IMR-90 (cell line): ENCODE data around the gene PRLR. TPM values are rescaled to one million over a fixed set of nuclear protein-coding genes. Genes with fewer than 3 reads are reported as not detected.

Source experiments
- ATAC-seq: fragments of 200-7000 bp; cut with Tn5 transposase; 2 replicates; pipeline ENCODE4 v1.9.1; 2020; ENCODE audit warnings: low read depth, mild to moderate bottlenecking, moderate library complexity
- BruUV-seq: library from RNA; stranded (reverse); fragments of 400-500 nt; replicated peaks from 2 replicates; lab custom pipeline; 2021; lab: Mats Ljungman, UMichigan
- CTCF ChIA-PET: fragments of 300-600 bp; formaldehyde crosslinking; extraction: SDS; loops from one replicate; lab custom pipeline; 2021; ENCODE audit warnings: antibody characterized with exemption; lab: Yijun Ruan, JAX
- POLR2A ChIA-PET: fragments of 300-600 bp; sonication (Branson Sonifier 250); formaldehyde crosslinking; loops from one replicate; lab custom pipeline; 2022; ENCODE audit warnings: antibody characterized with exemption; ENCODE audit not compliant: unreplicated experiment; lab: Charles Lee
- DNase-seq: peaks from one replicate; pipeline ENCODE4 v3.0.0; 2013
- H2AFZ ChIP-seq: replicated peaks from 2 replicates; pipeline ENCODE3; 2013; ENCODE audit warnings: low read length, mild to moderate bottlenecking; ENCODE audit not compliant: poor library complexity
- H2AK5ac ChIP-seq: 2 replicates; pipeline ENCODE4 v1.6.1; 2013; ENCODE audit warnings: low read depth, low read length, inconsistent platforms
- H2AK9ac ChIP-seq: replicated peaks from 2 replicates; pipeline ENCODE3; 2013; ENCODE audit warnings: mild to moderate bottlenecking, low read depth, low read length, moderate library complexity; ENCODE audit not compliant: poor library complexity
- H2BK120ac ChIP-seq: 2 replicates; pipeline ENCODE4 v1.6.1; 2013; ENCODE audit warnings: low read depth, low read length, inconsistent platforms
- H2BK15ac ChIP-seq: 3 replicates; pipeline ENCODE4 v1.6.1; 2013; ENCODE audit warnings: low read depth, low read length, inconsistent platforms
- H2BK20ac ChIP-seq: 2 replicates; pipeline ENCODE4 v1.6.1; 2013; ENCODE audit warnings: low read depth, mild to moderate bottlenecking, inconsistent platforms, low read length, moderate library complexity
- H2BK5ac ChIP-seq: 2 replicates; pipeline ENCODE4 v1.6.1; 2013; ENCODE audit warnings: mild to moderate bottlenecking, low read depth, low read length, inconsistent platforms; ENCODE audit not compliant: poor library complexity, severe bottlenecking
- H3K14ac ChIP-seq: replicated peaks from 2 replicates; pipeline ENCODE4 v1.6.1; 2013; ENCODE audit warnings: low read depth, low read length, inconsistent platforms
- H3K18ac ChIP-seq: 2 replicates; pipeline ENCODE4 v1.6.1; 2013; ENCODE audit warnings: low read depth, low read length, control low read depth
- H3K23ac ChIP-seq: 2 replicates; pipeline ENCODE4 v1.6.1; 2013; ENCODE audit warnings: low read depth, low read length, inconsistent platforms
- H3K27ac ChIP-seq: 2 replicates; pipeline ENCODE4 v1.5.1; 2013; ENCODE audit warnings: mild to moderate bottlenecking, control low read depth, low read length; ENCODE audit not compliant: insufficient read depth
- H3K27me3 ChIP-seq: 2 replicates; pipeline ENCODE4 v1.6.1; 2013; ENCODE audit warnings: low read length; ENCODE audit not compliant: control insufficient read depth, insufficient read depth
- H3K36me3 ChIP-seq: 2 replicates; pipeline ENCODE4 v1.6.1; 2013; ENCODE audit warnings: low read length, mixed read lengths; ENCODE audit not compliant: control insufficient read depth, insufficient read depth
- H3K4ac ChIP-seq: 2 replicates; pipeline ENCODE4 v1.6.1; 2013; ENCODE audit warnings: low read depth, low read length, inconsistent platforms
- H3K4me1 ChIP-seq: 2 replicates; pipeline ENCODE4 v1.6.1; 2013; ENCODE audit warnings: low read length, mixed read lengths; ENCODE audit not compliant: control insufficient read depth, insufficient read depth
- H3K4me2 ChIP-seq: 2 replicates; pipeline ENCODE4 v1.6.1; 2013; ENCODE audit warnings: low read depth, mild to moderate bottlenecking, control low read depth, low read length, moderate library complexity
- H3K4me3 ChIP-seq: 2 replicates; pipeline ENCODE4 v1.5.1; 2013; ENCODE audit warnings: low read depth, mild to moderate bottlenecking, control low read depth, low read length, moderate library complexity; ENCODE audit not compliant: insufficient read depth
- H3K56ac ChIP-seq: 2 replicates; pipeline ENCODE4 v1.6.1; 2013; ENCODE audit warnings: low read length, inconsistent platforms; ENCODE audit not compliant: insufficient read depth; ENCODE audit errors: extremely low read depth
- H3K79me1 ChIP-seq, 2 experiments: 2 replicates each; pipeline ENCODE4 v1.6.1; 2013; ENCODE audit warnings: low read length in 2 of 2, inconsistent platforms in 1 of 2, low read depth in 1 of 2
- H3K9ac ChIP-seq: 2 replicates; pipeline ENCODE4 v1.6.1; 2013; ENCODE audit warnings: low read depth, low read length, control low read depth
- H3K9me1 ChIP-seq: 2 replicates; pipeline ENCODE4 v1.6.1; 2013; ENCODE audit warnings: low read length, inconsistent platforms; ENCODE audit not compliant: insufficient read depth
- H3K9me3 ChIP-seq: 2 replicates; pipeline ENCODE4 v1.6.1; 2013; ENCODE audit warnings: low read length; ENCODE audit not compliant: control insufficient read depth, insufficient read depth
- H4K20me1 ChIP-seq: 2 replicates; pipeline ENCODE4 v1.6.1; 2013; ENCODE audit warnings: low read length, inconsistent platforms; ENCODE audit not compliant: insufficient read depth
- H4K5ac ChIP-seq: 2 replicates; pipeline ENCODE4 v1.6.1; 2013; ENCODE audit warnings: mild to moderate bottlenecking, low read depth, low read length, control low read depth
- H4K8ac ChIP-seq, 2 experiments: 2 replicates each; pipeline ENCODE4 v1.6.1; 2013; ENCODE audit warnings: low read depth in 2 of 2, low read length in 2 of 2, control low read depth in 1 of 2, inconsistent platforms in 1 of 2
- H4K91ac ChIP-seq: 2 replicates; pipeline ENCODE4 v1.6.1; 2013; ENCODE audit warnings: low read depth, low read length, inconsistent platforms; ENCODE audit not compliant: insufficient read depth
- ELK1 ChIP-seq: fragments of 150-350 bp; IDR thresholded peaks from 2 replicates; pipeline ENCODE4 v1.6.1; 2016; ENCODE audit warnings: low read depth, mild to moderate bottlenecking, low read length, moderate library complexity, borderline replicate concordance
- FOS ChIP-seq: fragments of 150-350 bp; IDR thresholded peaks from 2 replicates; pipeline ENCODE4 v1.6.1; 2016; ENCODE audit warnings: low read depth, low read length
- MAZ ChIP-seq: IDR thresholded peaks from 2 replicates; pipeline ENCODE4 v1.6.1; 2012; ENCODE audit warnings: low read depth, mild to moderate bottlenecking, low read length, improper control_type of control experiment, moderate library complexity, borderline replicate concordance
- MXI1 ChIP-seq: IDR thresholded peaks from 2 replicates; pipeline ENCODE4 v1.6.1; 2012; ENCODE audit warnings: low read depth, mild to moderate bottlenecking, low read length, moderate library complexity, borderline replicate concordance
- NFE2L2 ChIP-seq: fragments of 150-350 bp; IDR thresholded peaks from 2 replicates; pipeline ENCODE4 v1.6.1; 2016; ENCODE audit warnings: low read depth, mild to moderate bottlenecking, low read length
- RAD21 ChIP-seq: IDR thresholded peaks from 2 replicates; pipeline ENCODE4 v1.6.1; 2012; ENCODE audit warnings: low read length, improper control_type of control experiment
- USF2 ChIP-seq: fragments of 150-350 bp; IDR thresholded peaks from 2 replicates; pipeline ENCODE4 v1.6.1; 2017; ENCODE audit warnings: mild to moderate bottlenecking, antibody characterized with exemption, low read length, low read depth
- WGBS, 2 experiments: methylation state at CpG; one replicate each; pipeline versions ENCODE4 v1.1.5 to v1.1.7; 2013; ENCODE audit warnings: missing lambda C conversion rate in 2 of 2; ENCODE audit not compliant: insufficient read length in 1 of 2; ENCODE audit errors: extremely low coverage in 2 of 2; 5-methylcytosine and 5-hydroxymethylcytosine counted together
- dilution Hi-C: fragments of 300-500 bp; cut with HindIII; formaldehyde crosslinking; loops from one replicate; pipeline ENCODE4 v1.14.3; 2018; ENCODE audit warnings: low sequenced_read_pairs; ENCODE audit not compliant: unreplicated experiment
- in situ Hi-C: fragments of 300-500 bp; cut with MboI; formaldehyde crosslinking; loops from 3 replicates; pipeline ENCODE4 v1.14.3; 2019; ENCODE audit warnings: low sequenced_read_pairs, inconsistent platforms, mixed read lengths
- intact Hi-C: fragments of 100-400 bp; cut with micrococcal nuclease; formaldehyde crosslinking; loops from 2 replicates; pipeline ENCODE4 v1.10.0; 2022
- polyA plus RNA-seq, 3 experiments: library from polyadenylated mRNA; depleted of rRNA; stranded (reverse); fragments of >200 nt; gene quantifications; 2 replicates each; pipeline ENCODE4 v1.2.3, GENCODE V29; 2012; ENCODE audit warnings: low replicate concordance in 1 of 3
- total RNA-seq: library from RNA; depleted of rRNA; stranded (reverse); fragments of >200 nt; gene quantifications from 2 replicates; pipeline ENCODE4 v1.2.3, GENCODE V29; 2012

Gene PRLR
- total and polyA plus RNA-seq, 2 of the 4 experiments (the other 2 are of a cell fraction), result 0.24 to 0.54 TPM

GRCh38 chr5:35060236-35060635 lies 170.1 kb downstream of the PRLR start:
- POLR2A ChIA-PET, result no interaction called here
- Histone ChIP-seq H3K4me1 (0 out of 2 replicates have a peak, but pooled peaks cover 3% of the 10 kb centered on the region), H2AK9ac (no peak overlapping the region), H3K79me1 (no peaks in the 10 kb centered on the region), H4K8ac (no peak overlapping the region), H3K9me1 (no peaks in the 10 kb centered on the region), H4K5ac (no peak overlapping the region), H2AK5ac (no peak overlapping the region), H3K18ac (no peak overlapping the region), H3K36me3 (no peaks in the 10 kb centered on the region), H3K9me3 (no peaks in the 10 kb centered on the region), H3K14ac (no peak overlapping the region), H3K4me2 (no peak overlapping the region), H3K27ac (no peak overlapping the region), H2BK20ac (no peak overlapping the region), H3K27me3 (no peaks in the 10 kb centered on the region; the same call in 1 of the 2 replicates), H3K9ac (no peak overlapping the region), H3K56ac (no peak overlapping the region), H4K91ac (no peak overlapping the region), H2BK120ac (no peak overlapping the region), H2BK5ac (no peak overlapping the region), H3K23ac (no peak overlapping the region), H2AFZ (no peak overlapping the region), H2BK15ac (no peak overlapping the region), H3K4me3 (no peak overlapping the region), H3K4ac (no peak overlapping the region), H4K20me1 (no peaks in the 10 kb centered on the region)
- TF ChIP-seq NFE2L2 (no peak), MAZ (no peak), ELK1 (no peak), USF2 (no peak), RAD21 (no peak), MXI1 (no peak), FOS (no peak)
- ATAC-seq (no peak), DNase-seq (no peak)
- intact Hi-C loops, result no loop called here
- no TSS peak for BruUV-seq
- in situ Hi-C loops, result no loop called here
- WGBS, 2 experiments, result no CpG with 5 or more reads among the region's 2 CpGs
- dilution Hi-C loops, result no loop called here
- CTCF ChIA-PET, result no interaction called here
